GM19043 (cell line): ENCODE results near the gene GPBAR1.
A peak's percentile ranks its signal among the peaks of the same experiment; 100 is the strongest.

ENCODE experiments used
- ATAC-seq: cut with Tn5 transposase; IDR thresholded peaks from one replicate; pipeline ENCODE4 v1.9.1; 2021; ENCODE audit warnings: low read depth; ENCODE audit not compliant: unreplicated experiment

The GPBAR1 gene

DNA sequence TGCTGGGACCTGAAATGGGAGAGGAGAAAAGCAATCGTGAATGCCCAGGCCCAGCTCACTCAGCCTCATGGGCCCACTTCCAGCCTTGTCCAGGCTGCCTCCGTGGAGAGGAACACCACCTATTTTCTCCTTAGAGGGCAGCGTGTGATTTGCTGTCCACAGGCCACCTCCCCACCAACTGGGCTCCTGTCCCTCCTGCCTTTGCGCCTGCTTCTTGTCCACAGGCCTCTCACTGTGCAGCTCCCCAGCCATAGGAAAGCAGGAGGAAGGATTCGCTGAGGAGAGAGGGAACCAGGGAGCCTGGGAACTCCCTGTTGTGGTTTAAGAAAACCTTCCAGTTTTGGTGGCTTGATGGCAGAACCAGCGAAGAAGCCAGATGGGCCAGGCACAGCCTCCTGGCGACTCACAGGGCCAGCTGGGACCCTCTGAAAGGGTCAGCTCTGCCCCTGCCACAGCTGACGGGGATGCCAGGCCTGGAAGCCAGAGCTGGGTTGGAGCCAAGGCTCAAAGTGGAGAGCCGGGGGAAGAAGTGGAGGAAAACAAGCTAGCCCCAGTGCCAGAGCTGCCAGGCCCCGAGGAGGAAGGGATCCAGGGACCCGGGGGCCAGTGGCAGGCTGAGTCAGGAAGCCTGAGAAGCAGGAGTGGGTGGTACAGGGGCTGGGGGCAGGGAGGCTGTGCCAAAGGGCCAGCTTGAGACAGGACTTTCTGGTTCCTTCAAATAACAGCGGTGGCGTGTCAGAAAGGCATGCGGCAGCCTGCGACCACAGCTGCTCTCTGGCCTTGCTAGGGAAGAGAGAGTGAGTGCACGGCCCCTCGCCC lies 21.6 kb downstream of the GPBAR1 start:
- no peak for ATAC-seq

DNA sequence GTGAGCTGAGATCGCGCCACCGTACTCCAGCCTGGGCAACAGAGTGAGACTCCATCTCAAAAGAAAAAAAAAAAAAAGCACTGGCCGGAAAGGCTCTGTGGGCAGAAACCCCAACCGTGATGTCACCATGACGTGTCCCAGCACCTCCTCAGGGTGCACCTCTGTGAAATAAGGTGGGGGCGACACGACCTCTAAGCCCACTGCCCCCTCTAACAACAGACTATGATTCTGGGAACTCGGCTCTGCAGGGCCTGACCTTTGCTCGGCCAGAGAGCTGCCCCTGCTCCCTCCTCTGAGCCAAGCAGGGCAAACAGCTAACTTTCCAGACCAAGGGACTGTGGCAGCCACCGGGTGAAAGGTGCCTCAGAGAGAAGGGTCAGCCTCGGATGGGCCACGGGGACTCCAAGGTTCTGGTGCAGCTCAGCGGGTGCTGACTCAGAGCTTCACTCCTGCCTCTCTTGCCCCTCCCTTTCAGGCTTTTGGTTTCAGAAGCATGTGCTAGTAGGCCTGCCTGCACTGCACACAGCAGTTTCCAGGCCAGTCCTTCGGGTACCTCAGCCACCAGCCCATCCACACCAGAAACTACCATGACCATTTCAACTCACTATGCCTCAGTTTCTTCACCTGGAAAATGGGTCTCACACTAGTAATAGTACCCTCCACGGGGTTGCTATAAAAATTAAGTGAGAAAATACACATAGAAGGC lies 23.4 kb downstream of the GPBAR1 start:
- no peak for ATAC-seq

DNA sequence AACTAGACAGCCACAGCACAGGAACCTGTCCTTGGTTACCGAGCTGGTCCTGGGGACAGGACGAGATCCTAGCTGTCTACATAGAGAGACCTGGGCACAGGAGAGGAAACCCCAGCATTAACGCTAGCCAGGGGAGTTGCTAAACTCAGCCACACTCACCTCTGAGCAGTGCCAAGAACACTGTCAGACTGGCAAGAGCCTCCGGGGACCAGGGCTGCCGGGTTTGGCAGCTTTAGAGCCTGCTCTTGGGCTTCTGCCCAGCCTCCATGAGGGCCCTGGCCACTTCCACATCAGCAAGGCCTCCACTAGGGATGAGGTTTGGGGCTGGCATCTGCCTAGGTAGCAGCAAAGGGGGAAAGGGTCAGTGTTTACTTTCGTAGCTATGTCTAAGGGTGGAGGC lies 24.8 kb downstream of the GPBAR1 start:
- ATAC-seq: no peak

DNA sequence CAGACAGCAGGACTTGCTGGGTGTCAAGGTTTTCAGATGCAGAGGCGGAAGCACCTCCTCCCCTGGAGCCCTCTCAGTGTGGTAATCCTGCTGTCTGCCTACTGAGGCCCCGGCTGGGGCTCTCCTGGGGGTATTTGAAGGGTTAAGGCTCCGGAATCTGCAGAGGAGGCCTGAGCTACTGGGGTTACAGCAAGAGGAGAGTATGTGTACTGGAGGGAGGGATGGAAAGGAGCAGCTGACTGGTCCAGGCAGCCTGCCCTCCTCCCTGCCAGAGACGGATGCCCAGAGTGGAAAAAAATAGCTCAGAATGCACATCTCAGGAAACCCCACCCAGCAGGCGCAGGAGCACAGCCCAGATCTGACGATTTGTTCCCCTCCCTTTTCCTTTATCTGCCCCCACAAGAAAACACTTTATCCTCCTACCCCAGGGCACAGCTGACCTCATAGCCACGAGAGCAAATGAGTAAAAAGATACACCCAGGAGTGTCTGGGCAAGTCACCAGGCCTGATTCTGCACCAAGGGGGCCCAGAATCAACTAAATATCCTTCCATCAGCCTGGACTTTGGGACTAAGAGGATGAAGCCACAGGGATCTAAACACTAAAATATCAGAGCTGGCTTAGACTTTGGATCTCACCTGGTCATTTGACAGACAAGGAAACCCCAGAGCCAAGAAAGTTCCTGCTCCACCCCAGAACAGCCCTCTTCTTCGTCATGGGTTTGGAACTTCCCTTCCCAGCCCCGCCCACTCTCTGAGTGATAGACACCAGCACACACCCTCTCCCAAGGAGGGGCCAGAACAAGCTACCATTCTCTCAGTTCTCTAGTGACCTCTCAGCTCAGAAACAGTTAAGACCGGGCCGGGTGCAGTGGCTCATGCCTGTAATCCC lies 26.0 kb downstream of the GPBAR1 start:
- peak; percentile 65 for ATAC-seq

DNA sequence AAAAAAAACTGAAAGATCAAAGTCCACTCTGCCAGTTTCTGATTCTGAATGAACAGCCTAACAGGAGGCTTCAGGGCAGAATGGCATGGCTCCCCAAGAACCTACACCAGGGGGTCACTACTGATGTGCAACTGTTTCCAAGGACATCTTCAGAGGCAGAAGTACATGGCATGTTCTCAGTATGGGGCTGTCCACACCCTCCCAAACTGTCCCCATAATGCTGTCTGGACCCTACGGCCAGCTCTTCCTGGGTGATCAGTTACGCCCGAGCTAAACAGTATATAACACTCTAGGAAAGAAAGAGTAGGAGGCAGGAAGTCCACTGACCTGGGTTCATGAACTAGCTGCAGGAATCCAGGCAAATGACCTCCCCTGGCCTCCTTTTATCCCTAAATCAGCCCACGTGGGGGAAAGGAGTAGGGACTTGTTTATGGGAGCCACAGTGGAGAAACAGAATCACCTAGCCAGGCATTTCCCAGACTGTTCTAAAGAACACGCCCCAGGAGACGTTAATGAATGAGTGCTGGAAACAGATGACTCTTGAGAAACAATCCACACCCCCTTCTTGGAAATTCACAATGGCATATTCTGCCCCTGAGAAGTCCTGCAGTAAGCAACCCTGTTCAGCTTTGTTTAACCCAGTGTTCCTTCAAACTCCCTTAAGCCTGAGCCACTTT lies 29.0 kb downstream of the GPBAR1 start:
- no peak for ATAC-seq

DNA sequence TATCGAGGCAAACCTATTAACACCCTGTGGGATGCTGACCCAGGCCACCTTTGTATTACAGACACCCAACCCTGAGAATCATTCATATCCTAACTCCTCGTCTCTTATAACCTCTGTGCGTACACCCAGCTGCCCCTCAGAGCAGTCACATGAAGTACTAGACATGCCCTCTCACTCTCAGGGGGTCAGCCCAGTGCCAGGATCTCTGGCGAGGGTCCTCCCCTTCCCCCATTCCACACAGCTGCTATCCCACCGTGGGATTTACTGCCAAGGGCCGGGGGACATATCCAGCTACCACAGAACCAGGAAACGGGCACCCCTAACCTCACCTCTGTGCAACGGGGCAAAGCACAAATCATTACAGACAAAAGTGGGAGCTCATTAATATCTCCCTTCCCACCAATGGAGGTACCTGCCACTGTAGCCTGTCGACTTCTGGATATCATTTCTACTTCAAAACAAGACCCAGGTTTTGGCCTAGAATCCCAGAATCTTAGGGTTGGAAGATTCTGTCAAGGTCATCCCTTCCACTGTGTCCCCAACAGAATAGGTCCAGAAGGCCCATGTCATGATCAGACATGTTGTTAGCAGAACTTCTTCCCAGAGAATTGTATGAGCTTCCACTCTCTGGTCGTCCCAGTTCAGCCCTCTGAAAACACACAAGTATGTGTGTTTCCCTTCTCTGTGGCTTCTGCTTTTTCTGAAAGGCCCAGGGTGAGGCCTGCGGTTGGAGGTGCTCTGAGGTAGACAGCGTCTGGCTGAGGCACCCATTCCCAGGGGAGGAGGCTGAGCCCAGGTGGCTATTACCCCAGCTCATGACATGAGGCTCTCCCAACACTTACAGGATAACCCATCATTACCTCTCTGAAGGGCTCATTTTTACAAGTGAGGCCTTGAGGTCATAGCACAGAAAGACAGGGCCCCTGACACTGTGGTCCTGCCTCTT lies 29.8 kb downstream of the GPBAR1 start:
- peak; percentile 54 for ATAC-seq

DNA sequence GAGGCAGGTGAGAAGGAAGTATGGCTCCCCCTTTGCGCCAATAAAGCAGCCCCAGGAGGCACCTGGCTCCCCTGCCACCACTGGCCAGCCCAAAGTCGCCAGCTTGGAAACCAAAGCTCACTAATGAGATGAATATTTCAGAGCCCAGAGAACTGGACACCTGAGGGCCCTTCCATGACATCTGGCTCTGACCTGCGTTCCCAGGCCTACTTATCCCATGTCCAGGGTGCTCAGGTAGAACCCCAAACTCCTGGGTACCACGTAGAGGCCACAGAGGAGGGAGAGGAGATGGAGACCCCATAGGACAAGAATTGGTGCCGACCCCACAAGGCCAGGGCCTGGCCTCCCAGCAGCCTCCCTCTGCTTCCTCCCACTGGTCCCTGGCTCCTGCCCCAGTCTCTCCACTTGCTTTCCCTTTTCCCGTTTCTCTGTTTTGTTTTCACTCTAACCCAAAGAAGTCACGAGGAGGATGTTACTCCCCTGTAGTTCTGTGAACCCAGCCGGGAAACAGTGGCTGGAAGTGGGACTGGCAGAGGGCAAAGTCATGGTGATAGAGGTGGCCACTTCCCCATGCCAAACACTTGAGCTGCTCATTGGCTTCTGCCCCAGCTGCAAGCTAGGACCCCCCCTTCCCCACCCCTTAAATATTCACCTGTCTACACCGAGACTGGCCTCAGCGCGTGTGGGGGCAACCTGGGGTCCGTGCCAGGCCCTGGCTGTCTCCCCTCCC lies 30.7 kb downstream of the GPBAR1 start:
- no peak for ATAC-seq

DNA sequence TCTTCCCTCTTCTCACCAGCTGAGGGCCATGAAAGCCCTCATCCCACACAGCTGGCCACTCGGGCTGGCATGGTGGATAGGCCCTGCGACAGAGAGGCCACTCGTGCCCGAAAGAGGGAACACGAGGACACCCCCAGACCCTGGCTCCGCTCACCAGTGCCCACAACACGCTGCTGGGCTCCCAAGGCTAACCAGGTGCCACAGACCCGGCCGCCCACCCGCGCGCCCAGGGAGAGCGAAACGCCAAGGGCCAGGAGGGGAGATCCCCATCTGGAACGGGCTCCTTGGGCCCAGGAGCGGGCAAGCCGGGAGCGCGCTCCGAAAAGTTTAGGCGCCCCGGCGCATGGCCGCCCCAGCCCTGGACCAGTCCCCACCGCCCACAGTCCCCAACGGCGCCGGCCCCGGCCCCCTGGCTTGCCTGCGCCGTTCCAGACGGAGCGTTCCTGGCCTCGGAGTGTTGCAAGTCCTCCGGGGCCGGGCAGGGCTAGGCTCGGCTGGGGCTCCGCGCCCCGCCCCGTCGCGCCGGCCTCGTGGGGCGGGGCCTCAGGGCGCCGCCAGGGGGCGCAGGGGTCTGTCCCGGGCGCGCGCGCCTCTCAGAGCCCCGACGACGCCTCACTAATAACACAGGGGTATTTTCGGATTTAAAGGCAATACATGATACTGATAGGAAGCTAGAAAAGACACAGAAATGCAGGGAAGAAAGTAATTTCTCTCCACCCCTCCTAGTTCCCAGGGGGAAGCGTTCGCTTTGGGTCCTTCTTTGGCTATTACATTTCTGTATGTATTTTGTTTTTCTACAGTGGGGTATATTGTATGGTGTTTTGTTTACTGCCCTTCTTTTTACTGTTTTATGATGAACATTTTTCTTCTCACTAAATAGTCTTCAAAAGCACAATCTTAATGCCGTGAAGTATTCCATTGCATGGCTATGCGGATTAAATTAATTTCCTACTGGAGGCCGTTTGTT lies 31.5 kb downstream of the GPBAR1 start, which contains the start of gene TMBIM1:
TSS of gene TMBIM1 (minus strand) at position 456 of the 967 bp plus-strand sequence. CDS start 10,362 bp downstream, outside the sequence.
- peak; percentile 54 for ATAC-seq

DNA sequence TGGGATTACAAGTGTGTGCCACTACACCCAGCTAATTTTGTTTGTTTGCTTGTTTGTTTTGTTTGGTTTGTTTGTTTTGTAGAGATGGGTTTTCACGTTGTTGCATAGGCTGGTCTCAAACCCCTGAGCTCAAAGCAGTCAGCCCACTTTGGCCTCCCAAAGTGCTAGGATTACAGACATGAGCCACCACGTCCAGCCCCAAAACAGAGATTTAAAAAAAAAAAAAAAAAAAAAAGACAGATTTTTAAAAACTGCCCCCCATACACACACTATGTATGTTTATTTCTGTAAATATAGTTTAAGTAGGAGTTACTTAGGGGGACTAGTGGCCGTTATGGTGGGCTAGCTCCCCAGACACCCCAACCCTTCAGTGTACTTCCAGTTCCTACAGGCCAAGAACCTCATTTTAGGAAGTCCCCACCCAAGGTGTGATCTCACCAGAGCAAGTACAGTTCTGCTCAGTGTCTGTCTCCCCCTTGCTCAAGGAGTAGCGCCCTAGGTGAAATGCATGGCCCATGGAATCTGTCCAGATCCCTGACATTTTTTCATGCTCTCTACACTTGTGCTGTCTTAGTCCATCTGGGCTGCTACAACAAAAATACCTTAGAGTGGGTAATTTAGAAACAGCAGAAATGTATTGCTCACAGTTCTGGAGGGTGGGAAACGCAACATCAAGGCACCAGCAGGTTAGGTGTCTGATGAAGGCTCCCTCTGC lies 33.1 kb downstream of the GPBAR1 start:
- ATAC-seq: no peak

DNA sequence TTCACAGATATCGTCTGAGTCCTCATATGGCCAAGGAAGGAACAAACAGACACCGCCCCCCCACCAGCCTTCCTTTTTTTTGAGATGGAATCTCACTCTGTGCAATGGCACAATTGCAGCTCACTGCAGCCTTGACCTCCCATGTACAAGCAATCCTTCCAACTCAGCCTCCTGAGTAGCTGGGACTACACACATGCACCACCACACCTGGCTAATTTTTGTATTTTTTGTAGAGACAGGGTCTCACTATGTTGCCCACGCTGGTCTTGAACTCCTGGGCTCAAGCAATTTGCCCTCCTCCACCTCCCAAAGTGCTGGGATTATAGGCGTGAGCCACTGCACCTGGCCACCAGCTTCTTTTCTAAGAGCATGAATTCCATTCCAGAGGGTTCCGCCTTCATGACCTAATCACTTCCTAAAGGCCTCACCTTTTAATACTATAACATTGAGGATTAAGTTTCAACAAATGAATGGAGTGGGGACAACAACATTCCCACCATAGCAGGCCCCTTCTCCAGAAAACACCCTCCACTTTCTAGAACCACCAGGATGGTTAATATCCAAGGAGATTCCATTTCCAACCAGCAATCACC lies 33.7 kb downstream of the GPBAR1 start:
- no peak for ATAC-seq

DNA sequence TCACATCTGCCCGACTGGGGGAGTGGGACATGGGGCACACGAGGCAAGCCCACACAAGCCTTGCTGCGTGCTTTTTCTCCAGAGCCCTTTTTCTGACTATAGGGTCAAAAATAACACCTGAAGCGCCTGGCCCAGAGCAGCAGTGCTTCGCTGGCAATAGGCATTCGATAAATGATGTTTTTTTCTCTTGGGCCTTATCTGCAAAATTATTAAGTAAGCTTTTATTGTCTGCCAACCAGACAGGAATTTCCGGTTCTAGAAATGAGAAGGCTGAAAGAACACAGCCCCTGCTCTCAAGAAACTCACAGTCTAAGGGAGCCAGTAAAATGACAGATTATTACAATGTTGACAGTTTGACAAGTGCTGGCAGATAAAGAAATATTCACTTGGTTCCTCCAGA lies 34.2 kb downstream of the GPBAR1 start:
- ATAC-seq: no peak

DNA sequence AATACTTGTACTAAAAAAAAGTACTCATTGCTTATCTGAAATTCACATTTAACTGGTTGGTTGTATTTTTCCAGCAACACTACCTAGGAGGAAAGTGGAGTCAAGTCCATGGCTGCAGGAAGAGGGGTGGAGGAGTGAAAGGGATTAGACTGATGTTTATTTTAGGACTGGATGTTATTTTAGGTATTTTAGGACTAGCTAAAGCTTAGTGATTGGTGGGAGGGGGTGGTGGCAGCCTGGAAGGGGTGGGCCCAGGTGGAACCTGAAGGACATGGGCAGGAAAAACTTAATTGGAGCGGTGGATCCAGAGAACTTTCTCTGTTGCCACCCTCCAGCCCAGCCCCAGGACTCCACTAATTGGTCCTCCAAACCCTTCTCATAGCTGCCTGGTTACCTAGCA lies 35.4 kb downstream of the GPBAR1 start:
- ATAC-seq: no peak

DNA sequence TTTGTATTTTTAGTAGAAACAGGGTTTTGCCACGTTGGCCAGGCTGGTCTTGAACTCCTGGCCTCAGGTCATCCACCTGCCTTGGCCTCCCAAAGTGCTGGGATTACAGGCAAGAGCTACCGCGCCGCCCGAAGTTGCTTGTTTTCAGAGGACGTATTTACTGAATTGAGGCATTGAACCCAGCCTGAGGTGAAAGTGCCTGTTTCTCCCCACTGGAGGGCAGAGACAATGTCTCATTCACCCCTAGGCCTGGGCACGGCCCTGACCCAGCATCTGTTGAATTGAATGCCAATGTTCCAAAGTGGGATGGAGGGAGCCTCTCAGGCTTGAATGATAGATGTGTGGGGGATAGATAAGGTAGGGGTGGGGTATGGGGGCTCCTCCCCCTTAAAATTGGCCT lies 36.0 kb downstream of the GPBAR1 start:
- ATAC-seq: no peak

DNA sequence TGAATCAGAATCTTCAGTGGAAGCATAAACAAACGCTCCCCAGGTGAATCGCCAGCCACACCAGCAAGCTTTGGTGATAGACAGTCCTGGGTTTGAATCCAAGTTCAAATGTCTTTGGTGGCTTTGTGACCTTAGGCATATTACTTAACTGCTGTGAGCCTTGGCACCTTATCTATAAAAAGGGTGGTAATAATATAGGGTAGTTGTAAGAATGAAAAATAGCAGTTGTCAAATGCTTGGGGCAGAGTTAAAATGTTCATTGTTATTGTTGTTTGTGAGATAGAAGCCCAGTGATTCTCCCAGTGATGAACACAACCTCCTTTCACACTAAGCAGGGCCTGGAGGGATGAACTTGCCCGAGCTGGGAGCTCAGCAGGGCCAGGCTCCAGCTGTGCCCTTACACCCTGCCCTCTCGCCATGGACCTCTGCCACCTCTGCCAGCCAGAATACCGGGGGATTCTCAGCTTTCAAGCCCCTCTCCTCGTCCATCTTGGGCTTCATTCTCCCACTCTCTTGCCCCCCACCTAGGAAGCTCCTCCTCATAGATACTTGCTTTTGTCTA lies 37.6 kb downstream of the GPBAR1 start:
- no peak for ATAC-seq

DNA sequence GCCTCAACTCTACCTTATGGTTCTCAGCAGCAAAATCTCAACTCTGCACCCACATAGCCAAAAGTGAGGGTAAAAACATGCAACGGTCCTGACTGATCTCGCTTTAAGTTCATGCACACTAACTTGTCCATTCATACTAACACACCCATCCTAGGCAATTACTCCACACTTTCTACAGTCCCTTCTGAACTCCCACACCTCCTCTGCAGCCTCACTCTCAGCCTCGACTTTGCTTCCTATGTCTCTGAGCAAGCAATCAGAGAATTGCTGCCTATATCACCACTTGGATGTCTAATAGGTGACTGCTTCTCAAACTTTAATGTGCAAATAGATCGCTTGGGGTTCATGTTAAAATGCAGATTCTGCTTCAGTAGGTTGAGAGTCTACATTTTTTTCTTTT lies 39.3 kb downstream of the GPBAR1 start:
- no peak for ATAC-seq

DNA sequence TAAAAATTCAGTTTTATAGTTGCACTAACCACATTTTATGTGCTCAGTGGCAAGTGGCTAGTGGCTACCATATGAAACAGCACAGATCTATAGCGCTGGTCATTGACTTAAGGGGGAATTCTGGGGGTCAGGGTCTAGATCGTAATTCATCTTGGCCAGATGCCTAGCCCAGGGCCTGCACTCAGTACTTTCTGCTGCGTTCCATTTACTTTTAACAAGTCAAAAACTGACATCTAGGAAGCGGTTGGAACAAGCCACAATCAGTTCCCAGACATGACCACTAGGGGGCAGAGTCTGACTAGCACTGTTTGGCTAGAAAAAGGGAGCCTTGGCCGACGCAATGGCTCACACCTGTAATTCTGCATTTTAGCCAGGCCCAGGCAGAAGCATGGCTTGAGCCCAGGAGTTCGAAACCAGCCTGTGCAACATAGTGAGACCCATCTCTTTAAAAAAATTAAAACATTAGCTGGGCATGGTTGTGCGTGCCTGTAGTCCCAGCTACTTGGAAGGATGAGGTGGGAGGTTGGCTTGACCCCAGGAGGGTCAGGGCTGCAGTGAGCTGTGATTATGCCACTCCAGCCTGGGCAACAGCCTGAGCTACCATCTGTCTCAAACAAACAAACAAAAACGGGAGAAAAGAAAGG lies 40.5 kb downstream of the GPBAR1 start:
- no peak for ATAC-seq
